SK-N-SH treated with all-trans-retinoic acid at 6 μM for 48 hours (cell line): Measurements from ENCODE around the gene CKM.

ENCODE experiments used
- OSR1 ChIP-seq: fragments of 250-450 bp; sonication (Bioruptor Pico); IDR thresholded peaks from 2 replicates; pipeline ENCODE4 v1.8.0; 2022; ENCODE audit warnings: moderate library complexity, mild to moderate bottlenecking, inconsistent platforms
- PPARA ChIP-seq: fragments of 250-450 bp; sonication (Bioruptor Pico); IDR thresholded peaks from 2 replicates; pipeline ENCODE4 v1.5.0; 2020; ENCODE audit warnings: mild to moderate bottlenecking, borderline replicate concordance
- SNAI2 ChIP-seq: fragments of 250-450 bp; sonication (Bioruptor Pico); IDR thresholded peaks from 2 replicates; pipeline ENCODE4 v1.5.0; 2020; ENCODE audit warnings: mild to moderate bottlenecking, moderate library complexity
- TCF4 ChIP-seq: fragments of 250-450 bp; sonication (Bioruptor Pico); IDR thresholded peaks from 2 replicates; pipeline ENCODE4 v1.8.0; 2021; ENCODE audit warnings: mild to moderate bottlenecking, moderate library complexity, borderline replicate concordance
- ZFP30 ChIP-seq: fragments of 450-650 bp; formaldehyde crosslinking; IDR thresholded peaks from 2 replicates; pipeline ENCODE4 v1.5.0; 2022; ENCODE audit warnings: mild to moderate bottlenecking, moderate library complexity
- TF ChIP-seq, protein P1 (sequence below): fragments of 250-450 bp; sonication (Bioruptor Pico); IDR thresholded peaks from 2 replicates; pipeline ENCODE4 v1.5.1; 2021; ENCODE audit warnings: mild to moderate bottlenecking, moderate library complexity
- TF ChIP-seq, protein P2 (sequence below): fragments of 250-450 bp; sonication (Bioruptor Pico); IDR thresholded peaks from 2 replicates; pipeline ENCODE4 v1.8.0; 2020; ENCODE audit warnings: mild to moderate bottlenecking, moderate library complexity, borderline replicate concordance
- TF ChIP-seq, protein P3 (sequence below): fragments of 250-450 bp; sonication (Bioruptor Pico); IDR thresholded peaks from 2 replicates; pipeline ENCODE4 v1.5.1; 2020; ENCODE audit warnings: low read depth, mild to moderate bottlenecking, moderate library complexity
- TF ChIP-seq, protein P4 (sequence below): fragments of 250-450 bp; sonication (Bioruptor Pico); IDR thresholded peaks from 2 replicates; pipeline ENCODE4 v1.8.0; 2021; ENCODE audit warnings: low read depth, mild to moderate bottlenecking, moderate library complexity, borderline replicate concordance

DNA sequence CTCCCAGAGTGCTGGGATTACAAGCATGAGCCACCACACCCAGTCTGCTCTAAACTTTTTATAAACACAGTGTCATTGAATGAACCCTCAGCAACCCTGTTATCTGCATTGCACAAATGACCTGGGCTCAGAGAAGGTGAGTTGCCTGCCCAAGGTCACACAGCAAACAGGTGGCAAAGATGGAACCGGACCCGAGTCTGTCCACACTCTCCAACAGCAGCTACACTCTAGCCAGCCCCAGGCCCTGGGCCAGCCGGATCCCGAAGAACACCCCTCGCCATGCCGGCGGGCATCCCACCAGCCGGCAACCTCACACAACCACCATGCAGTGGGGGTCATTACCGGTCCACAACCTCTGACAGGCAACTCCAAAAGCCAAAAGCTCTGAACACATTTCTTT lies 33.2 kb upstream of the CKM start:
- TF ChIP-seq, protein P1, sequence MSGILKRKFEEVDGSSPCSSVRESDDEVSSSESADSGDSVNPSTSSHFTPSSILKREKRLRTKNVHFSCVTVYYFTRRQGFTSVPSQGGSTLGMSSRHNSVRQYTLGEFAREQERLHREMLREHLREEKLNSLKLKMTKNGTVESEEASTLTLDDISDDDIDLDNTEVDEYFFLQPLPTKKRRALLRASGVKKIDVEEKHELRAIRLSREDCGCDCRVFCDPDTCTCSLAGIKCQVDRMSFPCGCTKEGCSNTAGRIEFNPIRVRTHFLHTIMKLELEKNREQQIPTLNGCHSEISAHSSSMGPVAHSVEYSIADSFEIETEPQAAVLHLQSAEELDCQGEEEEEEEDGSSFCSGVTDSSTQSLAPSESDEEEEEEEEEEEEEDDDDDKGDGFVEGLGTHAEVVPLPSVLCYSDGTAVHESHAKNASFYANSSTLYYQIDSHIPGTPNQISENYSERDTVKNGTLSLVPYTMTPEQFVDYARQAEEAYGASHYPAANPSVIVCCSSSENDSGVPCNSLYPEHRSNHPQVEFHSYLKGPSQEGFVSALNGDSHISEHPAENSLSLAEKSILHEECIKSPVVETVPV (CRISPR knock-in tag): no peak
- TF ChIP-seq, protein P2, sequence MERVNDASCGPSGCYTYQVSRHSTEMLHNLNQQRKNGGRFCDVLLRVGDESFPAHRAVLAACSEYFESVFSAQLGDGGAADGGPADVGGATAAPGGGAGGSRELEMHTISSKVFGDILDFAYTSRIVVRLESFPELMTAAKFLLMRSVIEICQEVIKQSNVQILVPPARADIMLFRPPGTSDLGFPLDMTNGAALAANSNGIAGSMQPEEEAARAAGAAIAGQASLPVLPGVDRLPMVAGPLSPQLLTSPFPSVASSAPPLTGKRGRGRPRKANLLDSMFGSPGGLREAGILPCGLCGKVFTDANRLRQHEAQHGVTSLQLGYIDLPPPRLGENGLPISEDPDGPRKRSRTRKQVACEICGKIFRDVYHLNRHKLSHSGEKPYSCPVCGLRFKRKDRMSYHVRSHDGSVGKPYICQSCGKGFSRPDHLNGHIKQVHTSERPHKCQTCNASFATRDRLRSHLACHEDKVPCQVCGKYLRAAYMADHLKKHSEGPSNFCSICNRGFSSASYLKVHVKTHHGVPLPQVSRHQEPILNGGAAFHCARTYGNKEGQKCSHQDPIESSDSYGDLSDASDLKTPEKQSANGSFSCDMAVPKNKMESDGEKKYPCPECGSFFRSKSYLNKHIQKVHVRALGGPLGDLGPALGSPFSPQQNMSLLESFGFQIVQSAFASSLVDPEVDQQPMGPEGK: no peak
- TF ChIP-seq, protein P3, sequence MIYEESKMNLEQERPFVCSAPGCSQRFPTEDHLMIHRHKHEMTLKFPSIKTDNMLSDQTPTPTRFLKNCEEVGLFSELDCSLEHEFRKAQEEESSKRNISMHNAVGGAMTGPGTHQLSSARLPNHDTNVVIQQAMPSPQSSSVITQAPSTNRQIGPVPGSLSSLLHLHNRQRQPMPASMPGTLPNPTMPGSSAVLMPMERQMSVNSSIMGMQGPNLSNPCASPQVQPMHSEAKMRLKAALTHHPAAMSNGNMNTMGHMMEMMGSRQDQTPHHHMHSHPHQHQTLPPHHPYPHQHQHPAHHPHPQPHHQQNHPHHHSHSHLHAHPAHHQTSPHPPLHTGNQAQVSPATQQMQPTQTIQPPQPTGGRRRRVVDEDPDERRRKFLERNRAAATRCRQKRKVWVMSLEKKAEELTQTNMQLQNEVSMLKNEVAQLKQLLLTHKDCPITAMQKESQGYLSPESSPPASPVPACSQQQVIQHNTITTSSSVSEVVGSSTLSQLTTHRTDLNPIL (CRISPR knock-in tag): no peak
- no peak for TF ChIP-seq ZFP30 (CRISPR knock-in tag)
- no peak for TF ChIP-seq PPARA (CRISPR knock-in tag)
- TF ChIP-seq, protein P4, sequence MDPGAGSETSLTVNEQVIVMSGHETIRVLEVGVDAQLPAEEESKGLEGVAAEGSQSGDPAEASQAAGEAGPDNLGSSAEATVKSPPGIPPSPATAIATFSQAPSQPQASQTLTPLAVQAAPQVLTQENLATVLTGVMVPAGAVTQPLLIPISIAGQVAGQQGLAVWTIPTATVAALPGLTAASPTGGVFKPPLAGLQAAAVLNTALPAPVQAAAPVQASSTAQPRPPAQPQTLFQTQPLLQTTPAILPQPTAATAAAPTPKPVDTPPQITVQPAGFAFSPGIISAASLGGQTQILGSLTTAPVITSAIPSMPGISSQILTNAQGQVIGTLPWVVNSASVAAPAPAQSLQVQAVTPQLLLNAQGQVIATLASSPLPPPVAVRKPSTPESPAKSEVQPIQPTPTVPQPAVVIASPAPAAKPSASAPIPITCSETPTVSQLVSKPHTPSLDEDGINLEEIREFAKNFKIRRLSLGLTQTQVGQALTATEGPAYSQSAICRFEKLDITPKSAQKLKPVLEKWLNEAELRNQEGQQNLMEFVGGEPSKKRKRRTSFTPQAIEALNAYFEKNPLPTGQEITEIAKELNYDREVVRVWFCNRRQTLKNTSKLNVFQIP (CRISPR knock-in tag): no peak
- TF ChIP-seq OSR1 (CRISPR knock-in tag): no peak
- no peak for TF ChIP-seq TCF4 (CRISPR knock-in tag)
- TF ChIP-seq SNAI2 (CRISPR knock-in tag): no peak
